ENCODE results near the gene TMEM37.

Gene TMEM37

GRCh38 chr2:119431976-119432850 lies 559 bp downstream of the TMEM37 start:
- TF ChIP-seq CTCF (conservative IDR thresholded peaks at IDR 0.05; ENCODE audit: control insufficient read depth, insufficient read depth, low read depth, low read length) = no peak
- peak overlapping the region; percentile 15 for H3K4me3 ChIP-seq (ENCODE audit: control insufficient read depth, low read depth, low read length)

GRCh38 chr2:119432851-119433522 lies 1.3 kb downstream of the TMEM37 start:
- H3K4me3 ChIP-seq (ENCODE audit: control insufficient read depth, low read depth, low read length) = no peak overlapping the region
- no peak for DNase-seq (ENCODE audit: low read depth)
- TF ChIP-seq CTCF (conservative IDR thresholded peaks at IDR 0.05; ENCODE audit: control insufficient read depth, insufficient read depth, low read depth, low read length) = no peak

More at GRCh38 chr2:119431976-119432850, 559 bp downstream of the TMEM37 start:
- peak; percentile 6 for DNase-seq (ENCODE audit: low read depth)

GRCh38 chr2:119433636-119434327 lies 2.1 kb downstream of the TMEM37 start:
- no peak for DNase-seq (ENCODE audit: low read depth)
- H3K4me3 ChIP-seq (ENCODE audit: control insufficient read depth, low read depth, low read length) = no peak overlapping the region
- no peak for TF ChIP-seq CTCF (conservative IDR thresholded peaks at IDR 0.05; ENCODE audit: control insufficient read depth, insufficient read depth, low read depth, low read length)

- TF ChIP-seq CTCF (conservative IDR thresholded peaks at IDR 0.05; ENCODE audit: control insufficient read depth, insufficient read depth, low read depth, low read length) = no peak
- no peak for DNase-seq (ENCODE audit: low read depth)
- H3K4me3 ChIP-seq (ENCODE audit: control insufficient read depth, low read depth, low read length) = no peak overlapping the region
Observed at GRCh38 chr2:119434664-119435063, 3.0 kb downstream of the TMEM37 start.

- DNase-seq (ENCODE audit: low read depth) = no peak
- no peak overlapping the region for H3K4me3 ChIP-seq (ENCODE audit: control insufficient read depth, low read depth, low read length)
- no peak for TF ChIP-seq CTCF (conservative IDR thresholded peaks at IDR 0.05; ENCODE audit: control insufficient read depth, insufficient read depth, low read depth, low read length)
Observed at GRCh38 chr2:119435081-119435952, 3.7 kb downstream of the TMEM37 start.

GRCh38 chr2:119435953-119436297 lies 4.3 kb downstream of the TMEM37 start:
- TF ChIP-seq CTCF (conservative IDR thresholded peaks at IDR 0.05; ENCODE audit: control insufficient read depth, insufficient read depth, low read depth, low read length) = no peak
- no peak for DNase-seq (ENCODE audit: low read depth)
- H3K4me3 ChIP-seq (ENCODE audit: control insufficient read depth, low read depth, low read length) = no peak overlapping the region

Measured in fibroblast of mammary gland (primary cell).